Measurements from ENCODE around the gene CNTNAP2. TPM values are rescaled to one million over a fixed set of nuclear protein-coding genes. Genes with fewer than 3 reads are reported as not detected.

The CNTNAP2 gene
- total RNA-seq, 1 experiment from 2014 or later = 42.5 TPM

- Mint-ChIP-seq H3K27me3 (ENCODE audit: insufficient read depth, unreplicated experiment) (peaks cover 5% of the 10 kb centered on the region), H3K36me3 (ENCODE audit: insufficient read depth, unreplicated experiment) (no peaks in the 10 kb centered on the region), H3K9me3 (ENCODE audit: unreplicated experiment) (no peaks in the 10 kb centered on the region), H3K4me1 (ENCODE audit: low read depth, unreplicated experiment) (no peaks in the 10 kb centered on the region), H3K4me3 (ENCODE audit: unreplicated experiment) (no peak overlapping the region), H3K27ac (ENCODE audit: unreplicated experiment) (no peak overlapping the region)
- no TSS peak for BruUV-seq (replicated peaks)
- H3K27me3 ChIP-seq (replicated peaks; ENCODE audit: control insufficient read depth, insufficient read depth, low read length) = no peaks in the 10 kb centered on the region
- intact Hi-C loops (cut with micrococcal nuclease; ENCODE audit: unreplicated experiment) = loop anchor here (5.0 kb wide), 1 partner anchor 1710 kb away; no protein-coding TSS in a partner anchor
- ChIA-PET CTCF (no interaction called here), POLR2A (no interaction called here)
- H3K36me3 ChIP-seq (ENCODE audit: control insufficient read depth, insufficient read depth, low read length) = no peaks in the 10 kb centered on the region
- H3K4me1 ChIP-seq = no peaks in the 10 kb centered on the region
- no peaks in the 10 kb centered on the region for H3K9me3 ChIP-seq
- DNase-seq = no peak
- TF ChIP-seq CTCF (IDR thresholded peaks at IDR 0.05; ENCODE audit: insufficient read depth in 1 of 2, low read depth in 1 of 2, low read length in 1 of 2, severe bottlenecking in 1 of 2, unreplicated experiment in 1 of 2) = no peak
- H3K4me3 ChIP-seq (ENCODE audit: low read depth, low read length) = no peak overlapping the region
Observed at GRCh38 chr7:148031811-148032210, 1915.2 kb downstream of the CNTNAP2 start.

GRCh38 chr7:148035950-148036349 is 1919.3 kb downstream of the CNTNAP2 start:
- no TSS peak for BruUV-seq (replicated peaks)
- peaks cover 5% of the 10 kb centered on the region for H3K27me3 Mint-ChIP-seq (ENCODE audit: insufficient read depth, unreplicated experiment)
- no peak overlapping the region for H3K4me3 Mint-ChIP-seq (ENCODE audit: unreplicated experiment)
- no peaks in the 10 kb centered on the region for H3K27me3 ChIP-seq (replicated peaks; ENCODE audit: control insufficient read depth, insufficient read depth, low read length)
- TF ChIP-seq CTCF (IDR thresholded peaks at IDR 0.05; ENCODE audit: insufficient read depth in 1 of 2, low read depth in 1 of 2, low read length in 1 of 2, severe bottlenecking in 1 of 2, unreplicated experiment in 1 of 2) = no peak
- CTCF ChIA-PET = no interaction called here
- no peak overlapping the region for H3K4me3 ChIP-seq (ENCODE audit: low read depth, low read length)
- intact Hi-C loops (cut with micrococcal nuclease; ENCODE audit: unreplicated experiment) = no loop called here
- no peaks in the 10 kb centered on the region for H3K9me3 ChIP-seq
- H3K36me3 ChIP-seq (ENCODE audit: control insufficient read depth, insufficient read depth, low read length) = no peaks in the 10 kb centered on the region
- DNase-seq = no peak
- H3K4me1 Mint-ChIP-seq (ENCODE audit: low read depth, unreplicated experiment) = no peaks in the 10 kb centered on the region
- H3K27ac Mint-ChIP-seq (ENCODE audit: unreplicated experiment) = no peak overlapping the region
- H3K36me3 Mint-ChIP-seq (ENCODE audit: insufficient read depth, unreplicated experiment) = no peaks in the 10 kb centered on the region
- POLR2A ChIA-PET = no interaction called here
- no peaks in the 10 kb centered on the region for H3K4me1 ChIP-seq
- no peaks in the 10 kb centered on the region for H3K9me3 Mint-ChIP-seq (ENCODE audit: unreplicated experiment)

- intact Hi-C loops (cut with micrococcal nuclease; ENCODE audit: unreplicated experiment) = no loop called here
- no peak for TF ChIP-seq CTCF (IDR thresholded peaks at IDR 0.05; ENCODE audit: insufficient read depth in 1 of 2, low read depth in 1 of 2, low read length in 1 of 2, severe bottlenecking in 1 of 2, unreplicated experiment in 1 of 2)
- Histone ChIP-seq H3K9me3 (no peaks in the 10 kb centered on the region), H3K4me3 (ENCODE audit: low read depth, low read length) (no peak overlapping the region), H3K27me3 (replicated peaks; ENCODE audit: control insufficient read depth, insufficient read depth, low read length) (no peaks in the 10 kb centered on the region), H3K4me1 (no peaks in the 10 kb centered on the region), H3K36me3 (ENCODE audit: control insufficient read depth, insufficient read depth, low read length) (no peaks in the 10 kb centered on the region)
- Mint-ChIP-seq H3K4me1 (ENCODE audit: low read depth, unreplicated experiment) (no peaks in the 10 kb centered on the region), H3K9me3 (ENCODE audit: unreplicated experiment) (no peaks in the 10 kb centered on the region), H3K4me3 (ENCODE audit: unreplicated experiment) (no peak overlapping the region), H3K36me3 (ENCODE audit: insufficient read depth, unreplicated experiment) (no peaks in the 10 kb centered on the region), H3K27me3 (ENCODE audit: insufficient read depth, unreplicated experiment) (peaks cover 3% of the 10 kb centered on the region), H3K27ac (ENCODE audit: unreplicated experiment) (no peak overlapping the region)
- ChIA-PET POLR2A (no interaction called here), CTCF (no interaction called here)
- no peak for DNase-seq
- BruUV-seq (replicated peaks) = no TSS peak
Observed at GRCh38 chr7:148037044-148037443, 1920.4 kb downstream of the CNTNAP2 start.

All from Caco-2 (cell line).